Activated CD8-positive, alpha-beta T cell treated with anti-CD3 and anti-CD28 coated beads, Interleukin-2, amount 10 ng/mL, durations not matched to agents 7 days and 5 days (primary cell): ENCODE results near the gene DHX16. TPM values are rescaled to one million over a fixed set of nuclear protein-coding genes. Genes with fewer than 3 reads are reported as not detected.

Experiments used
- ATAC-seq: fragments of 150-1000 bp; cut with Tn5 transposase; one replicate; pipeline ENCODE4 v1.10.0; 2021; ENCODE audit warnings: moderate library complexity
- CTCF ChIA-PET: fragments of 350-600 bp; sonication (Branson Sonifier 250); formaldehyde crosslinking; loops from one replicate; lab custom pipeline; 2021; ENCODE audit warnings: antibody characterized with exemption; lab: Charles Lee
- POLR2A ChIA-PET: fragments of 350-600 bp; sonication (Branson Sonifier 250); formaldehyde crosslinking; loops from one replicate; lab custom pipeline; 2021; ENCODE audit warnings: antibody characterized with exemption; lab: Charles Lee
- DNase-seq: peaks from one replicate; pipeline ENCODE4 v3.0.0-alpha.2; 2020
- H3K27ac Mint-ChIP-seq: one replicate; pipeline ENCODE4 v1.8.0; 2021; ENCODE audit warnings: mild to moderate bottlenecking, mixed read lengths
- H3K27me3 Mint-ChIP-seq: one replicate; pipeline ENCODE4 v1.8.0; 2021; ENCODE audit warnings: low read depth, mixed read lengths
- H3K36me3 Mint-ChIP-seq: one replicate; pipeline ENCODE4 v1.8.0; 2021; ENCODE audit warnings: low read depth, mixed read lengths
- H3K4me1 Mint-ChIP-seq: one replicate; pipeline ENCODE4 v1.8.0; 2021; ENCODE audit warnings: low read depth, mixed read lengths
- H3K4me3 Mint-ChIP-seq: one replicate; pipeline ENCODE4 v1.8.0; 2021; ENCODE audit warnings: mild to moderate bottlenecking, mixed read lengths
- H3K9me3 Mint-ChIP-seq: one replicate; pipeline ENCODE4 v1.8.0; 2022; ENCODE audit warnings: mixed read lengths; ENCODE audit not compliant: insufficient read depth
- total RNA-seq, 2 experiments: library from RNA; stranded (reverse); gene quantifications; one replicate each; pipeline ENCODE4 v1.2.3, GENCODE V29; 2021

DHX16 gene
- total RNA-seq, 2 experiments from 2014 or later, result 38.5 to 41.0 TPM

- no peak for DNase-seq
- no peak overlapping the region for H3K4me3 Mint-ChIP-seq
- H3K4me1 Mint-ChIP-seq, result peaks cover 31% of the 10 kb centered on the region
- no peak overlapping the region for H3K27ac Mint-ChIP-seq
- CTCF ChIA-PET, result interaction anchor here (1.6 to 1.7 kb wide), 2 partner anchors 8 to 11 kb away, joined by 3 read pairs; no protein-coding TSS in a partner anchor
- no peaks in the 10 kb centered on the region for H3K27me3 Mint-ChIP-seq
- no peak for ATAC-seq
- no peaks in the 10 kb centered on the region for H3K9me3 Mint-ChIP-seq
- POLR2A ChIA-PET, result interaction anchor here (0.6 to 1.7 kb wide), 3 partner anchors 9 to 303 kb away, joined by 3 read pairs; no protein-coding TSS in a partner anchor
- peaks cover 80% of the 10 kb centered on the region for H3K36me3 Mint-ChIP-seq
Observed at GRCh38 chr6:30603961-30604360, 68.8 kb downstream of the DHX16 start.

Other genes with a start within 250 kb of the DHX16 start
- 100 to 1,000 TPM; 523 to 536 TPM for gene HLA-E, start 183.5 kb downstream of the DHX16 start, total RNA-seq
- 10 to 100 TPM; 63.7 to 69.9 TPM for gene GNL1, start 116.5 kb downstream of the DHX16 start, total RNA-seq
- 10 to 100 TPM; 19.7 to 21.1 TPM for gene PRR3, start 115.7 kb downstream of the DHX16 start, total RNA-seq
- gene ABCF1, start 101.6 kb downstream of the DHX16 start, total RNA-seq, result 10 to 100 TPM; 72.2 to 79.6 TPM
- gene PPP1R10, start 55.8 kb downstream of the DHX16 start, total RNA-seq, result 10 to 100 TPM; 92.8 to 99.7 TPM
- gene MRPS18B, start 55.2 kb downstream of the DHX16 start, total RNA-seq, result 10 to 100 TPM; 43.2 to 43.6 TPM
- gene ATAT1, start 46.1 kb downstream of the DHX16 start, total RNA-seq, result 10 to 100 TPM in 1 of 2 experiments, 1 to 10 TPM in 1; 10.0 to 10.5 TPM
- gene C6orf136, start 25.9 kb downstream of the DHX16 start, total RNA-seq, result 10 to 100 TPM; 31.6 to 40.1 TPM
- 100 to 1,000 TPM; 286 to 304 TPM for gene PPP1R18, start 13.6 kb upstream of the DHX16 start, total RNA-seq
- gene NRM, start 18.0 kb upstream of the DHX16 start, total RNA-seq, result 10 to 100 TPM; 41.7 to 44.6 TPM
- 10 to 100 TPM; 48.5 to 52.4 TPM for gene MDC1, start 44.3 kb upstream of the DHX16 start, total RNA-seq
- 1,000 to 10,000 TPM; 1,638 to 1,703 TPM for gene TUBB, start 47.3 kb upstream of the DHX16 start, total RNA-seq
- 100 to 1,000 TPM; 314 to 317 TPM for gene FLOT1, start 69.7 kb upstream of the DHX16 start, total RNA-seq
- gene IER3, start 71.5 kb upstream of the DHX16 start, total RNA-seq, result 10 to 100 TPM; 76.6 to 82.9 TPM
- 1 to 10 TPM; 6.3 to 7.4 TPM for gene DDR1, start 211.5 kb upstream of the DHX16 start, total RNA-seq
- 10 to 100 TPM; 30.0 to 30.1 TPM for gene GTF2H4, start 235.2 kb upstream of the DHX16 start, total RNA-seq
- gene VARS2, start 241.2 kb upstream of the DHX16 start, total RNA-seq, result 10 to 100 TPM; 38.4 to 38.8 TPM